PC-3 (cell line): ENCODE measurements around the gene RNF157. TPM values are rescaled to one million over a fixed set of nuclear protein-coding genes. Genes with fewer than 3 reads are reported as not detected.
"Not testable (repeated sequence)": the region's sequence is repeated elsewhere in the genome, so short reads cannot be mapped to it uniquely, and the experiment has no call there.

ENCODE experiments used
- ATAC-seq: fragments of 200-7000 bp; cut with Tn5 transposase; 2 replicates; pipeline ENCODE4 v1.9.1; 2020; ENCODE audit warnings: mild to moderate bottlenecking, moderate library complexity
- BruUV-seq: library from RNA; stranded (reverse); fragments of 400-500 nt; replicated peaks from 2 replicates; lab custom pipeline; 2021; lab: Mats Ljungman, UMichigan
- CTCF ChIA-PET: fragments of 300-600 bp; sonication (Branson Sonifier 250); formaldehyde crosslinking; loops from one replicate; lab custom pipeline; 2022; ENCODE audit warnings: antibody characterized with exemption; lab: Charles Lee
- POLR2A ChIA-PET: fragments of 300-600 bp; sonication (Branson Sonifier 250); formaldehyde crosslinking; loops from one replicate; lab custom pipeline; 2022; ENCODE audit warnings: antibody characterized with exemption; ENCODE audit not compliant: unreplicated experiment; lab: Charles Lee
- DNase-seq: peaks from one replicate; pipeline ENCODE4 v3.0.0-alpha.2; 2015
- H2AFZ ChIP-seq: fragments of 300-600 bp; sonication (generic); 2 replicates; pipeline ENCODE4 v1.6.0; 2016; ENCODE audit warnings: antibody characterized with exemption, low read length
- H3F3A ChIP-seq: fragments of 300-600 bp; sonication (generic); one replicate; pipeline ENCODE4 v1.6.0; 2017; ENCODE audit warnings: antibody characterized with exemption, low read length, control low read depth, mild to moderate bottlenecking; ENCODE audit not compliant: unreplicated experiment
- H3K27ac ChIP-seq: fragments of 300-600 bp; sonication (generic); 2 replicates; pipeline ENCODE4 v1.5.1; 2016; ENCODE audit warnings: mild to moderate bottlenecking, low read length
- H3K27me3 ChIP-seq: fragments of 300-600 bp; sonication (generic); 2 replicates; pipeline ENCODE4 v1.6.1; 2016; ENCODE audit warnings: low read length, mixed read lengths
- H3K36me3 ChIP-seq: fragments of 300-600 bp; sonication (generic); 2 replicates; pipeline ENCODE4 v1.6.1; 2016; ENCODE audit warnings: low read depth, mixed run types, low read length, mixed read lengths
- H3K4me1 ChIP-seq: fragments of 300-600 bp; sonication (generic); 2 replicates; pipeline ENCODE4 v1.5.1; 2016; ENCODE audit warnings: low read length; ENCODE audit not compliant: insufficient read depth
- H3K4me2 ChIP-seq: fragments of 300-600 bp; sonication (generic); 2 replicates; pipeline ENCODE4 v1.6.0; 2016; ENCODE audit warnings: low read length
- H3K4me3 ChIP-seq: fragments of 300-600 bp; sonication (generic); 2 replicates; pipeline ENCODE4 v1.5.1; 2016; ENCODE audit warnings: mild to moderate bottlenecking, low read length, mixed read lengths
- H3K79me2 ChIP-seq: fragments of 300-600 bp; sonication (generic); 2 replicates; pipeline ENCODE4 v1.6.1; 2017; ENCODE audit warnings: low read length, mixed read lengths
- H3K9ac ChIP-seq: fragments of 300-600 bp; sonication (generic); 2 replicates; pipeline ENCODE4 v1.6.0; 2016; ENCODE audit warnings: mild to moderate bottlenecking, low read length
- H3K9me2 ChIP-seq: fragments of 300-600 bp; sonication (generic); replicated peaks from 2 replicates; pipeline ENCODE4 v1.6.1; 2016; ENCODE audit warnings: mixed run types, low read length, mixed read lengths
- H3K9me3 ChIP-seq: fragments of 300-600 bp; sonication (generic); 2 replicates; pipeline ENCODE4 v1.6.1; 2016; ENCODE audit warnings: low read length, mixed read lengths
- H4K20me1 ChIP-seq: fragments of 300-600 bp; sonication (generic); 2 replicates; pipeline ENCODE4 v1.6.1; 2016; ENCODE audit warnings: low read length, mixed read lengths
- CTCF ChIP-seq: fragments of 300-600 bp; sonication (generic); conservative IDR thresholded peaks from 2 replicates; pipeline ENCODE4 v1.5.1; 2017; ENCODE audit warnings: antibody characterized with exemption, low read depth, mild to moderate bottlenecking, low read length
- EZH2 ChIP-seq: fragments of 300-600 bp; sonication (generic); IDR thresholded peaks from one replicate; pipeline ENCODE4 v1.6.1; 2017; ENCODE audit warnings: antibody characterized with exemption, mild to moderate bottlenecking, low read length; ENCODE audit not compliant: unreplicated experiment
- EZH2phosphoT487 ChIP-seq: fragments of 300-600 bp; sonication (generic); IDR thresholded peaks from 2 replicates; pipeline ENCODE4 v1.6.1; 2018; ENCODE audit warnings: mild to moderate bottlenecking, antibody characterized with exemption, low read length, borderline replicate concordance
- intact Hi-C: fragments of 100-400 bp; cut with micrococcal nuclease; formaldehyde crosslinking; loops from 2 replicates; pipeline ENCODE4 v1.9.0; 2023
- total RNA-seq: library from RNA; depleted of rRNA; stranded (reverse); fragments of >200 nt; gene quantifications from 2 replicates; pipeline ENCODE4 v1.2.3, GENCODE V29; 2014

RNF157 gene
- total RNA-seq, 1 experiment from 2014 or later = 7.4 TPM

- H3K27me3 ChIP-seq, DNase-seq, H3K9me2 ChIP-seq, H3K4me1 ChIP-seq, BruUV-seq, H3K9ac ChIP-seq, intact Hi-C loops, CTCF ChIA-PET, H3K4me2 ChIP-seq, H3K4me3 ChIP-seq, H3K9me3 ChIP-seq, ATAC-seq, H2AFZ ChIP-seq, H3K27ac ChIP-seq, H3K36me3 ChIP-seq, POLR2A ChIA-PET, H3F3A ChIP-seq, H3K79me2 ChIP-seq, H4K20me1 ChIP-seq: not testable (repeated sequence)
Measured at GRCh38 chr17:76225373-76226086, 14.8 kb downstream of the RNF157 start.

GRCh38 chr17:76223802-76224201 lies 16.5 kb downstream of the RNF157 start:
- intact Hi-C loops = no loop called here
- POLR2A ChIA-PET = no interaction called here
- no TSS peak for BruUV-seq

GRCh38 chr17:76219670-76220383 lies 20.5 kb downstream of the RNF157 start:
- no peak overlapping the region for H3K9ac ChIP-seq
- no peaks in the 10 kb centered on the region for H3K9me3 ChIP-seq
- CTCF ChIA-PET = no interaction called here
- no peaks in the 10 kb centered on the region for H3K36me3 ChIP-seq
- no peaks in the 10 kb centered on the region for H3K79me2 ChIP-seq
- no peaks in the 10 kb centered on the region for H3K9me2 ChIP-seq
- no peaks in the 10 kb centered on the region for H3F3A ChIP-seq
- H3K27ac ChIP-seq = no peak overlapping the region
- DNase-seq (no peak), ATAC-seq (no peak)
- no peak for TF ChIP-seq EZH2
- no peak for TF ChIP-seq CTCF
- TF ChIP-seq EZH2phosphoT487 = no peak
- no peak overlapping the region for H3K4me3 ChIP-seq
- intact Hi-C loops = no loop called here
- POLR2A ChIA-PET = interaction anchor here (0.6 kb wide), 1 partner anchor 95 kb away, joined by 3 read pairs; no protein-coding TSS in a partner anchor
- H4K20me1 ChIP-seq = no peaks in the 10 kb centered on the region
- H3K27me3 ChIP-seq = no peaks in the 10 kb centered on the region
- BruUV-seq = no TSS peak
- H2AFZ ChIP-seq = no peak overlapping the region
- H3K4me2 ChIP-seq = no peak overlapping the region
- no peaks in the 10 kb centered on the region for H3K4me1 ChIP-seq

More at GRCh38 chr17:76223802-76224201, 16.5 kb downstream of the RNF157 start:
- no peaks in the 10 kb centered on the region for H3F3A ChIP-seq
- CTCF ChIA-PET = no interaction called here
- no peak overlapping the region for H3K27ac ChIP-seq
- ATAC-seq (no peak), DNase-seq (no peak)
- no peaks in the 10 kb centered on the region for H3K9me3 ChIP-seq
- H3K27me3 ChIP-seq = no peaks in the 10 kb centered on the region
- H3K9me2 ChIP-seq = no peaks in the 10 kb centered on the region
- H3K4me3 ChIP-seq = no peak overlapping the region
- no peak overlapping the region for H3K9ac ChIP-seq
- TF ChIP-seq CTCF (no peak), EZH2 (no peak), EZH2phosphoT487 (no peak)
- no peaks in the 10 kb centered on the region for H3K36me3 ChIP-seq
- H3K4me1 ChIP-seq = no peaks in the 10 kb centered on the region
- H3K4me2 ChIP-seq = no peak overlapping the region
- no peak overlapping the region for H2AFZ ChIP-seq
- H4K20me1 ChIP-seq = no peaks in the 10 kb centered on the region
- no peaks in the 10 kb centered on the region for H3K79me2 ChIP-seq
